ENCODE measurements around the gene SCIN.
"Not testable (repeated sequence)": the region's sequence is repeated elsewhere in the genome, so short reads cannot be mapped to it uniquely, and the experiment has no call there.

SCIN gene

GRCh38 chr7:12691388-12691787 is 120.9 kb downstream of the SCIN start:
- DNase-seq = not testable (repeated sequence)

DNA sequence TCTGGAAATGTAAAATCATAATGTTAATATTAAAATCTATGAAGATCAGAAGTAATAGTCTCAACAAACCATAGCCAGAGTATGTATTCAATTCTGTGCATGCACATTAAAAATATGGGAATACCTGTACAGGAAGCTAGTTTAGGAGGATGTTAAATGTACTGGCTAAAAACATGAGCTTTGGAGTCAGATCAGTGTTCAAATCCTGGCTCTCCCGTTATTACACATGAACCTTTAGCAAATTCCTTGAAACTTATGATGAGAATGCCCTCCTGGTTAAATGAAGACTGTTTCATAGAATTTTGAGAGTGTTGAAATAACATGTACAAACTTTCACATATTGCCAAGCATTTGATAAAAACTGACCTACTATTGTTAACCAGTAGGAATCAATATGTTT is 121.5 kb downstream of the SCIN start:
- DNase-seq = no peak

- no peak for DNase-seq
These were observed 122.1 kb downstream of the SCIN start for GRCh38 chr7:12692479-12693259.

DNA sequence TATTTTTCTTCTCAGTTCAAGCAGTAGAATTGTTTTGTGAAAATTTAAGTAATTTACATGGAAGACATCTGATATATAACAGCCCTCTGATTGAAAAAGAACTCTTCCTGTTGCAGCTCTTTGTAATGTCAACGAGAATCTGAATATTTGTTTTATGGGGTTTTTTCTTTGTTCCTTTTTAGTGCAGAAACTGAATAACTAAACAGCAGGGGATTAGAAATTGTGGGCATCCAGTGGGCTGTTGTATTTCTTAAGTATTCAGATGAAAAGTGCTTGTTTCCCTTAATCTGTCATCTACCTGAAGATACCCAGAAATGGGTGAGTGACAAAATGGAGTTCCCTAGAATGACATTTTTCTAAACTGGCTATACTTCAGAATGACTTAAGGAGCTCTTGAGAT is 124.3 kb downstream of the SCIN start:
- no peak for DNase-seq

DNA sequence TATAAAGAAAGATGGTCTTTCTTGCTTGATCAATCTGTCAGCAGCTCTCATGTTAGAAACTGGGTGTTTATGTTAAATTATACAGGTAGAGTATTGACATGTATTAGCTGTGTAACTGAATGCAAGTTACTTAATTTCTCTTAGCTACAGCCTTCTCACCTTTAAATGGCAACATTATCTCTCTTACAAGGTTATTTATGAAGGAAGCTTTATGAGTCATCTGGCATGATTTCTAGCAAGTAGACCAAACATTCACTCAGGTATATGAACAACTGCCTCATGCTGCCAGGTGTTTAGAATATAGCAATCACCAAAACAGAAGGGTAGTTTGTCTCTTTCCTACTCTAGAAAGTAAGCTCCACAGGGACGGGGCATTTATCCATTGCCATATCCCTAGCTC is 125.4 kb downstream of the SCIN start:
- DNase-seq = no peak

- DNase-seq = no peak
These were observed 128.8 kb downstream of the SCIN start for GRCh38 chr7:12699299-12699698.

DNA sequence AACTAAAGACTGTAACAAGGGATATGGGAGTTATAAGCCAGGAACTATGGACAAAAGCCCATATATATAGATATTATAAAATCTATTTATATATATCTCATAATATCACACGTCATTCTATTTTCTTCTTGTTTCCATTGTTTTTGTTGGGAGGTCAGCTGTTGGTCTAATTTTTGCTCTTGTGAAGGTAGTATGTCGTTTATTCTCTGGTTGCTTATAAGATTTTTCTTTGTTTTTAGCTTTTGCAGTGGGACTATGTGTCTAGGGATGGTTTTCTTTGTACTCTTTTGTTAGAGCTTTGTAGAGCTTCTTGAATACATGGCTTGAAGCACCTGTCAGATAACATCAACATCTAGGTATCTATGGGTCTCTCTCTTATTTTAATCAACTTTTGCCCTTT is 130.9 kb downstream of the SCIN start:
- DNase-seq = no peak

DNA sequence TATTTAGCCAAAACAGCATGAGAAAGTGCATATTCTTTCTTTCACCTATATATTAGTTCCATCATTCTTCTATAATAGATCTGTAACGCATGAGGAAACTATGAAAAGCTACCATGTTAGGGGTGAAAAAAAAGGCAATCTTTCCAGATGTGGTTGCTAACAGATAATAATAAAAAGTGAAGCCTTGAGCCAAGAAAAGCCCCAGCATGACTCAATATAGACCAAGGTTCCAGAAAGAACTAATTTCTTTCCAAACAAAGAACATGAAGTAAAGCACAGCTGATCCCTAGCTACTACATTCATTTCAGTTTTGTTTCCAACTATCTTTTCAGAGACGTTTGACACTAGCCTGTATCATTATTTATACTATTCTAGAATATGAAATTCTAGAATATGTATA is 133.4 kb downstream of the SCIN start:
- DNase-seq = no peak

DNA sequence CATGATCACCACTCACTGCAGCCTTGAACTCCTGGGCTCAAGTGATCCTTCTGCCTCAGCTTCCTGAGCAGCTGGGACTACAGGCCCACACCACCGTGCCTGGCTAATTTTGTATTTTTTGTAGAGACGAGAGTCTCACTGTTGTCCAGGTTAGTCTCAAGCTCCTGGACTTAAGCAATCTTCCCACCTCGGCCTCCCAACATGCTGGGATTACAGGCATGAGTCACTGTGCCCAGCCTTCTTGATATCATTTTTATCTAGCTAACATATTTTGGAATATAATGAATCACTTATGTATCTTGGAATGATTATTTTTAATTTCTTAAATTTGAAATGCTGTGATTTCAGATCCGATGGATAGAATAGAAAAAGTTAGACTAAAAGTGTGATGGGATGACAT is 135.4 kb downstream of the SCIN start:
- DNase-seq = no peak

- DNase-seq = no peak
These were observed 136.5 kb downstream of the SCIN start for GRCh38 chr7:12706900-12707536.

DNA sequence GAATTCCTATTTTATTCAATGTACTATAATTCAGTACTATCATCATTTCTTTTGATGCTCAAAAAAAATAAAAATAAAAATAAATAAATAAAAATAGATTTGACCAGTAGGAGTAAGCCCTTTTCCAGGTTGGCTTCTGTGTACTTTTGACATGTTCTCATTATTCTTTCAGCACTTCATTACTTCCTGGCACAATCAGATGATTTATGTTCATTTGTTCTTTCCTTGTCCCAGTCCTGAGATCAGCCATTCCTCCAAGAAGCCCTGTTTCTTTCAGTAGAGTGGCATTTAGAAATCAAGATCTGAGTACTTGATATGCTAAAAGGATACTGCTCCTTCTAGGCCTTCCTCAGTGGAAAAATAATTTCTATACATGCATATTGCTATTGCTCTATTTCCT is 137.8 kb downstream of the SCIN start:
- no peak for DNase-seq

Measured in stimulated activated CD4-positive, alpha-beta T cell treated with anti-CD3 and anti-CD28 coated beads, Interleukin-4, amount 100 ng/mL, for 1 hour (primary cell).